NCI-H526 (cell line): Measurements from ENCODE around the gene BYSL.

Source experiments
- DNase-seq, 2 experiments: peaks; one replicate each; lab custom pipeline; 2025; lab: John Stamatoyannopoulos, UW

BYSL gene

GRCh38 chr6:41914869-41915530 is 6.3 kb upstream of the BYSL start:
- DNase-seq, result no peak

GRCh38 chr6:41917528-41917927 is 3.8 kb upstream of the BYSL start:
- no peak for DNase-seq

GRCh38 chr6:41921712-41921998 is 356 bp downstream of the BYSL start:
- peak in 1 of 2 experiments; percentile 41 for DNase-seq

GRCh38 chr6:41922154-41922553 is 855 bp downstream of the BYSL start:
- DNase-seq, result no peak

- DNase-seq, result no peak
Measured at GRCh38 chr6:41927253-41927652, 6.0 kb downstream of the BYSL start.

GRCh38 chr6:41929924-41930323 is 8.6 kb downstream of the BYSL start:
- no peak for DNase-seq

- no peak for DNase-seq
Measured at GRCh38 chr6:41931792-41932191, 10.5 kb downstream of the BYSL start.

- no peak for DNase-seq
Measured at GRCh38 chr6:41932378-41932777, 11.1 kb downstream of the BYSL start.

- no peak for DNase-seq
Measured at GRCh38 chr6:41934278-41935192, 13.2 kb downstream of the BYSL start.

- DNase-seq, result no peak
Measured at GRCh38 chr6:41935193-41935574, 13.9 kb downstream of the BYSL start.

GRCh38 chr6:41935685-41936072 is 14.4 kb downstream of the BYSL start:
- no peak for DNase-seq

- peak; percentile 47 to 78 for DNase-seq
Measured at GRCh38 chr6:41936073-41936837, 15.0 kb downstream of the BYSL start.

- DNase-seq, result no peak
Measured at GRCh38 chr6:41937472-41937860, 16.2 kb downstream of the BYSL start.

- no peak for DNase-seq
Measured at GRCh38 chr6:41937861-41938574, 16.7 kb downstream of the BYSL start.

- DNase-seq, result no peak
Measured at GRCh38 chr6:41938590-41939175, 17.4 kb downstream of the BYSL start.

- no peak for DNase-seq
Measured at GRCh38 chr6:41939176-41939847, 18.0 kb downstream of the BYSL start.

- DNase-seq, result peak in 1 of 2 experiments; percentile 53
Measured at GRCh38 chr6:41939848-41940758, 18.8 kb downstream of the BYSL start.

GRCh38 chr6:41940759-41941279 is 19.5 kb downstream of the BYSL start:
- peak in 1 of 2 experiments; percentile 76 for DNase-seq

GRCh38 chr6:41941280-41942066 is 20.2 kb downstream of the BYSL start, which contains the start of gene CCND3:
TSS of gene CCND3 (minus strand) at chr6:41941808. CDS start at chr6:41941649, 159 bp downstream.
- peak; percentile 70 to 97 for DNase-seq
